ENCODE results near the gene TSR3.

TSR3 gene

DNA sequence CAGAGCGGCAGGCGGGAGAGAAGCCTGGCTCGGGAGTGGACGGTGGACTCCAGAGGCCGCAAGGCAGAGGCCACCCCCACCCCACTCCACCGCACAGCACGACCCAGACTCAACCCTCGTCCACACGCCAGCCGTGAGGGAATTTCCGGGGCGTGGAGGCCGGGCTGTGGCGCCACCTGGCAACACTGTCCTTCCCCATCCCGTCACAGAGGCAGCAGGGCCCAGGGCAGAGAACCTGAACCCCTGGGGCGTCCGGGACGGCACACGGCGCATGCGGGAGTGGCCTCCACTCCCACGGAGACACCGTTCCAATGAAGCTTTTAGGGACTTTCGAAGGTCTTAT lies 23.6 kb upstream of the TSR3 start:
- no peaks in the 10 kb centered on the region for H3K36me3 Mint-ChIP-seq (ENCODE audit: low read depth)
- TF ChIP-seq, protein P1, sequence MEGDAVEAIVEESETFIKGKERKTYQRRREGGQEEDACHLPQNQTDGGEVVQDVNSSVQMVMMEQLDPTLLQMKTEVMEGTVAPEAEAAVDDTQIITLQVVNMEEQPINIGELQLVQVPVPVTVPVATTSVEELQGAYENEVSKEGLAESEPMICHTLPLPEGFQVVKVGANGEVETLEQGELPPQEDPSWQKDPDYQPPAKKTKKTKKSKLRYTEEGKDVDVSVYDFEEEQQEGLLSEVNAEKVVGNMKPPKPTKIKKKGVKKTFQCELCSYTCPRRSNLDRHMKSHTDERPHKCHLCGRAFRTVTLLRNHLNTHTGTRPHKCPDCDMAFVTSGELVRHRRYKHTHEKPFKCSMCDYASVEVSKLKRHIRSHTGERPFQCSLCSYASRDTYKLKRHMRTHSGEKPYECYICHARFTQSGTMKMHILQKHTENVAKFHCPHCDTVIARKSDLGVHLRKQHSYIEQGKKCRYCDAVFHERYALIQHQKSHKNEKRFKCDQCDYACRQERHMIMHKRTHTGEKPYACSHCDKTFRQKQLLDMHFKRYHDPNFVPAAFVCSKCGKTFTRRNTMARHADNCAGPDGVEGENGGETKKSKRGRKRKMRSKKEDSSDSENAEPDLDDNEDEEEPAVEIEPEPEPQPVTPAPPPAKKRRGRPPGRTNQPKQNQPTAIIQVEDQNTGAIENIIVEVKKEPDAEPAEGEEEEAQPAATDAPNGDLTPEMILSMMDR (IDR thresholded peaks at IDR 0.05) = no peak
- H3K27ac Mint-ChIP-seq = no peak overlapping the region
- no peak for DNase-seq
- H3K9me3 Mint-ChIP-seq = no peaks in the 10 kb centered on the region
- H3K27me3 Mint-ChIP-seq (ENCODE audit: low read depth, poor library complexity) = peaks cover 20% of the 10 kb centered on the region
- no peak overlapping the region for H3K4me3 Mint-ChIP-seq
- peaks cover 18% of the 10 kb centered on the region for H3K4me1 Mint-ChIP-seq

DNA sequence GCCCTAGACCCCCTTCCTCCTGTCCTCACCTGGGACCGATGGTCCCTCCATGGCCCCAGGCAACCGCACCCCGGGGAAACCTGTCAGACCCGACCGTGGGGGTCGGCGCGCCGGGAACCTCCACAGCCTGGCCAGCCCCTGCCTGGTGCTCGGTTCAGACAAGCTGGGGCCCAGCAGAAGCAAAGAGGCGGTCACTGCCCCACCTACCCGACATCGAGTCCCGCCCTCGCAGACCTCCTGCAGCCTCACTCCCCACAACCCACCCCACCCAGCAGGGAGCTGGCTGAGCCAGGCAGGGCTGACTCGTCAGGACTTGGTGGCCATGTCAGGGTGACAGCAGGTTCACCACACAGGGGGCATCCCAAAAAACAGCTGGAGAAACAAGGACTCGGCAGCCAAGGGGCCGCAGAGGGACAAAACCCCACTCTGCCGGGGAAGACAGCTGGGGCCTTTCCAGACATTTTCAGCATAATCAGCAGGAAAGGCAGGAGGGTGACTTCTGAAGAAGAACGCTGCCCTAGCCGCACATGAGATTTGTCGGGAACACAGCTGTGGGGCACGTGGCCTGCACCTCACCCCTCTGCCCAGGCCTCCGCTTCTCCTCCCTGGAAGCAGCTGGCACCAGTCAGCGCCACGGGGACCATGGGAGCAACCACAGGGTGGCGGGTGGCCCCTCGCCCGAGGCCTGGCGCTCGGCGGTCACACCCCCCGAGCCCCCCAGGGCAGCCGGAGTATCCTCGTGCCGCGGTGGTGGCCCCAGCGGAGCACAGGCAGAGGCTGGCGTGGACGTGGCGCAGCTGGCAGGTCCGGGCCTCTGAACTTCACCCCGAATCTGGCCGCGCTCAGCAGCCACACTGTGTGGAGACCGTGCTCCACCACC lies 23.0 kb upstream of the TSR3 start:
- DNase-seq = no peak
- TF ChIP-seq, protein P1 (IDR thresholded peaks at IDR 0.05) = no peak
- Mint-ChIP-seq H3K4me1 (peaks cover 13% of the 10 kb centered on the region), H3K4me3 (no peak overlapping the region), H3K9me3 (no peaks in the 10 kb centered on the region), H3K27me3 (ENCODE audit: low read depth, poor library complexity) (peaks cover 16% of the 10 kb centered on the region), H3K36me3 (ENCODE audit: low read depth) (no peaks in the 10 kb centered on the region), H3K27ac (no peak overlapping the region)

DNA sequence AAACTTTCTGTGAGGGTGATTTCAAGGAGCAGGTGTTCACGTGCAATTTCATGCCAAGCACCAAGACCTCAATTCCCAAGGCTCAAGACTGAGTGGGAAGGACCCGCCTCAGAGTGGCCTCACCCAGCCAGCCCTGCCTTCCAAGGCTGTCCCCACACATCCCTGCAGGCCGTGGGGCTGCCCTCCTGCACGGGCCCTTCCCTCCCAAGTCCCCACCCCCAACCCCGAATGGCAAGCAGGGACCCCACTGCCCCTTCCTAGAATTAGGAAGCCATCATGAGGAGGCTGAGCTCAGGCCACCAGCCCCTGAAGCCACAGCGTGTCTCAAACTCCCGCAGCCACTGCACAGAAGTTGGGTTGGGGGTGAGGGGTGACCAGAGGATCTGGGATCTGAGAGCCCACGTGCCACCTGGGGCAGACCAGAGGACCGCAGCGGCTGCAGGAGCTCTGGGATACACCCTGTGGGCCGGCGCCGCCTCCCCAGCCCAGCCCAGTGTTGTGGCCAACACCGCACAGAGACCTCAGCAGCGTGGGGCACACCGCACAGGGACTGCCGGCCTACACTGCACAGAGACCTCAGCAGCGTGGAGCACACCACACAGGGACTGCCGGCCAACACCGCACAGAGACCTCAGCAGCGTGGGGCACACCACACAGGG lies 20.7 kb upstream of the TSR3 start:
- Mint-ChIP-seq H3K27ac (no peak overlapping the region), H3K36me3 (ENCODE audit: low read depth) (no peaks in the 10 kb centered on the region), H3K4me3 (no peak overlapping the region), H3K27me3 (ENCODE audit: low read depth, poor library complexity) (peaks cover 1% of the 10 kb centered on the region), H3K4me1 (no peaks in the 10 kb centered on the region), H3K9me3 (no peaks in the 10 kb centered on the region)
- TF ChIP-seq, protein P1 (IDR thresholded peaks at IDR 0.05) = no peak
- no peak for DNase-seq

DNA sequence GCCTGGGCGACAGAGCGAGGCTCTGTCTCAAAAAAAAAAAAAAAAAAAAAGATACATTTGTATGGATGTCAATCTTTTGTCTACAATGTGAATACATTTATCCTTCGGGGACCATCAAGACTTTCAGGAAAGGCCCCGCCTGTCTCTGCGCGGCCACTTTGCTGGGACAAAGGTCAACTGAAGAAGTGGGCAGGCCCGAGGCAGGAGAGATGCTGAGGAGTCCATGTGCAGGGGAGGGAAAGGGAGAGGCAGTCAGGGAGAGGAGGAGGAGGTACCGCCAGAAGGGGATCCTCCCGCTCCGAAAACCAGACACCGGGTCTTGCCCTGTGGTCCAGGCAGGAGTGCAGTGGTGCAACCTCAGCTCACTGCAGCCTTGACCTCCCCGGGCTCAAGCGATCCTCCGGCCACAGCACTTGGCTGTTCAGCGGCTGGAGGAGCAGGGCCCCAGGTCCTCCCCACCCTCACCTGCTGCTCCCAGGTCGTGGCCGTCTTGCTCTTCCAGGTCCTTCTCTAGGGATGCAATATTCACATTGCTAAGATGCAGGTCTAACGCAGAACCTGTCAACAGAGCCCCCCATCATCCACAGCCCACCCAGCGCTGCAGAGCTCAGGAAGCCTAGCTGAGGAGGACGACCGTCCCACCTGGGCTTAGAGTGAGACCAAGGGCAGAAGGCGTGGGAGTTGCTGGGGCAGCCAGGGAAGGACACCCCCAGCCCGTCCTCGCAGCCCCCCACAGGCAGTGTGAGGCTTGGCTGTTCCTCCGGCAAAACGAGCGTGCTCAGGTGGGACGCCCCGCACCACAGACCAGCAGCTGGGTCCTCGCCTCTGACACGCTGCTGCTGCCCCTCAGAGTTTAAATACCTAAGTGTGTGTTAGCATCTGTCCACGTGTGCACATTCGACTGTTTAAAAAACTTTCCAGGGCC lies 19.6 kb upstream of the TSR3 start:
- no peaks in the 10 kb centered on the region for H3K27me3 Mint-ChIP-seq (ENCODE audit: low read depth, poor library complexity)
- DNase-seq = no peak
- TF ChIP-seq, protein P1 (IDR thresholded peaks at IDR 0.05) = no peak

DNA sequence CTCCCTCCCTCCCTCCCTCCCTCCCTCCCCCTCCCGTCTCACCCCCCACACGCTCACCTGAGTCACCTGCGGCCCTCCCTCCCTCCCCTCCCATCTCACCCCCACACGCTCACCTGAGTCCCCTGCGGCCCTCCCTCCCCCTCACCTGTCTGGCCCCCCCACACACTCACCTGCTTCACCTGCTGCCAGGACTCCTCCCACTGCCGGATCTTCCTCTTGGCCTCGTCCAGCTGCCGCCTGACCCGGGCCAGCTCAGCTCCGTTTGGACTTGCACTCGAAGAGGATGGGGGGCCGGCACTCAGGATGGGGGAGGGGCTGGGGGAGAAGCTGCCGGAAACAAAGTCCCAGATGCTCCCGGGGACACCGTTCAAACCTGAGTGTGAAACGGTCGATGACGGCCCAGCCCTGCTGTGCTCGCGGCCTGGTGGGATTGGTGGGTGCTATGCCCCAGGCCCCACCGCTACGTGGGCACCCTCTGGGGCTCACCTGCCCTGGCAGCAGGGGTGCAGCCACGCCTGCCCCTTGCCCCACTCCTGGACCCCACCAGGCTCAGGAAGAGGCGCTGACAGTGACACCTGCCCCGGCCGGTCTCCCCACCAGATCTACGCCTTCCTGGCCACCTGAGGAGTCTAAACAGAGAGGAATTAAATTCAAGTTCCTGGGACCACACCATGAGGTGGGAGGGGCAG lies 16.0 kb upstream of the TSR3 start:
- H3K9me3 Mint-ChIP-seq = no peaks in the 10 kb centered on the region
- no peak overlapping the region for H3K27ac Mint-ChIP-seq
- TF ChIP-seq, protein P1 (IDR thresholded peaks at IDR 0.05) = no peak
- H3K4me1 Mint-ChIP-seq = peaks cover 7% of the 10 kb centered on the region
- no peaks in the 10 kb centered on the region for H3K27me3 Mint-ChIP-seq (ENCODE audit: low read depth, poor library complexity)
- no peak for DNase-seq
- no peak overlapping the region for H3K4me3 Mint-ChIP-seq
- H3K36me3 Mint-ChIP-seq (ENCODE audit: low read depth) = peaks cover 8% of the 10 kb centered on the region

More for the DNA sequence above, 19.6 kb upstream of the TSR3 start:
- H3K27ac Mint-ChIP-seq = no peak overlapping the region
- no peaks in the 10 kb centered on the region for H3K4me1 Mint-ChIP-seq
- H3K36me3 Mint-ChIP-seq (ENCODE audit: low read depth) = no peaks in the 10 kb centered on the region
- no peaks in the 10 kb centered on the region for H3K9me3 Mint-ChIP-seq
- no peak overlapping the region for H3K4me3 Mint-ChIP-seq
